GM12878 (cell line): ENCODE measurements around the gene RAB31. TPM values are rescaled to one million over a fixed set of nuclear protein-coding genes. Genes with fewer than 3 reads are reported as not detected.

Experiments
- ATAC-seq: fragments of 200-7000 bp; cut with Tn5 transposase; 3 replicates; pipeline ENCODE4 v1.9.1; 2020; ENCODE audit warnings: mild to moderate bottlenecking, moderate library complexity
- BruUV-seq: library from RNA; stranded (reverse); fragments of 400-500 nt; replicated peaks from 2 replicates; lab custom pipeline; 2021; lab: Mats Ljungman, UMichigan
- CTCF ChIA-PET: fragments of 300-600 bp; sonication (Branson Sonifier 250); formaldehyde crosslinking; extraction: SDS; loops from one replicate; lab custom pipeline; 2021; ENCODE audit warnings: inconsistent platforms; lab: Yijun Ruan, JAX
- POLR2A ChIA-PET: fragments of 350-600 bp; formaldehyde crosslinking; extraction: SDS; loops from one replicate; lab custom pipeline; 2021; ENCODE audit warnings: inconsistent platforms; lab: Charles Lee
- RAD21 ChIA-PET: fragments of 300-600 bp; sonication (Branson Sonifier 250); formaldehyde crosslinking; loops from one replicate; lab custom pipeline; 2023; ENCODE audit warnings: antibody characterized with exemption; ENCODE audit not compliant: unreplicated experiment; lab: Charles Lee
- SMC1A ChIA-PET: fragments of 300-600 bp; sonication (Branson Sonifier 250); formaldehyde crosslinking; loops from one replicate; lab custom pipeline; 2023; ENCODE audit not compliant: unreplicated experiment, uncharacterized antibody; lab: Charles Lee
- DNase-seq: peaks from one replicate; pipeline ENCODE4 v3.0.0-alpha.2; 2011; ENCODE audit warnings: low read depth, low spot score
- FAIRE-seq: peaks from 3 replicates; lab custom pipeline; 2011; peaks lifted over from hg19 to GRCh38; lab: Jason Lieb, UNC
- H2AFZ ChIP-seq: 2 replicates; pipeline ENCODE4 v1.6.0; 2011; ENCODE audit warnings: low read depth, low read length, control low read depth; ENCODE audit not compliant: control insufficient read depth
- H3K27ac ChIP-seq: 2 replicates; pipeline ENCODE4 v1.5.1; 2011; ENCODE audit warnings: control low read depth; ENCODE audit not compliant: control insufficient read depth, insufficient read depth
- H3K27me3 ChIP-seq, 2 experiments: replicated peaks in 1 of 2; 2 replicates each; pipeline versions ENCODE4 v1.6.0 to v1.6.1; 2011; ENCODE audit warnings: low read length in 1 of 2; ENCODE audit not compliant: control insufficient read depth in 2 of 2, insufficient read depth in 2 of 2
- H3K36me3 ChIP-seq, 2 experiments: 2 replicates each; pipeline ENCODE4 v1.5.1; 2011; ENCODE audit warnings: low read length in 1 of 2; ENCODE audit not compliant: control insufficient read depth in 2 of 2, insufficient read depth in 2 of 2
- H3K4me1 ChIP-seq: 2 replicates; pipeline ENCODE4 v1.6.1; 2011; ENCODE audit warnings: mild to moderate bottlenecking, low read length, moderate library complexity, mixed read lengths; ENCODE audit not compliant: control insufficient read depth, insufficient read depth
- H3K4me2 ChIP-seq: 2 replicates; pipeline ENCODE4 v1.6.0; 2011; ENCODE audit warnings: control low read depth; ENCODE audit not compliant: control insufficient read depth, insufficient read depth
- H3K4me3 ChIP-seq: fragments of 200-600 bp; sonication (generic); 2 replicates; pipeline ENCODE4 v1.5.1; 2016
- H3K79me2 ChIP-seq: 2 replicates; pipeline ENCODE4 v1.6.0; 2011; ENCODE audit warnings: low read length; ENCODE audit not compliant: control insufficient read depth, insufficient read depth
- H3K9ac ChIP-seq: 2 replicates; pipeline ENCODE4 v1.8.0; 2011; ENCODE audit warnings: low read length, control low read depth, mixed read lengths; ENCODE audit not compliant: control insufficient read depth, insufficient read depth
- H3K9me3 ChIP-seq: replicated peaks from 3 replicates; pipeline ENCODE4 v1.5.1; 2011; ENCODE audit warnings: mild to moderate bottlenecking, low read length; ENCODE audit not compliant: control insufficient read depth, insufficient read depth
- H4K20me1 ChIP-seq: 2 replicates; pipeline ENCODE4 v1.6.0; 2011; ENCODE audit not compliant: control insufficient read depth, insufficient read depth
- CBX3 ChIP-seq: fragments of 200-600 bp; sonication (generic); IDR thresholded peaks from 2 replicates; pipeline ENCODE4 v1.6.1; 2016; ENCODE audit warnings: low read depth, borderline replicate concordance
- CHD2 ChIP-seq: IDR thresholded peaks from 2 replicates; pipeline ENCODE4 v1.6.1; 2011; ENCODE audit warnings: low read depth, low read length, improper control_type of control experiment, borderline replicate concordance
- GATAD2B ChIP-seq: fragments of 450-650 bp; conservative IDR thresholded peaks from 2 replicates; pipeline ENCODE4 v1.6.1; 2017; ENCODE audit warnings: low read depth, mild to moderate bottlenecking, moderate library complexity
- HDGF ChIP-seq: fragments of 450-650 bp; IDR thresholded peaks from 2 replicates; pipeline ENCODE4 v1.6.1; 2016; ENCODE audit warnings: antibody characterized with exemption
- MEF2B ChIP-seq: fragments of 450-650 bp; IDR thresholded peaks from 2 replicates; pipeline ENCODE4 v1.6.1; 2018; ENCODE audit warnings: mild to moderate bottlenecking, moderate library complexity; ENCODE audit not compliant: partially characterized antibody, poor library complexity, severe bottlenecking
- MYB ChIP-seq: fragments of 150-350 bp; IDR thresholded peaks from 2 replicates; pipeline ENCODE4 v1.6.1; 2014; ENCODE audit warnings: mild to moderate bottlenecking, low read depth, low read length, borderline replicate concordance
- RUNX3 ChIP-seq: IDR thresholded peaks from 2 replicates; pipeline ENCODE4 v1.6.1; 2012; ENCODE audit warnings: low read length, inconsistent platforms
- SKIL ChIP-seq: fragments of 450-650 bp; IDR thresholded peaks from 2 replicates; pipeline ENCODE4 v1.6.1; 2017; ENCODE audit warnings: mild to moderate bottlenecking, low read depth, inconsistent platforms; ENCODE audit not compliant: poor library complexity, severe bottlenecking
- STAT3 ChIP-seq: IDR thresholded peaks from 2 replicates; pipeline ENCODE4 v1.6.1; 2011; ENCODE audit warnings: low read depth, low read length, improper control_type of control experiment
- WGBS: methylation state at CpG from one replicate; pipeline ENCODE4 v1.1.6; 2016; ENCODE audit warnings: low lambda C conversion rate; ENCODE audit not compliant: insufficient replicate concordance, insufficient coverage; ENCODE audit errors: missing lambda C conversion rate; 5-methylcytosine and 5-hydroxymethylcytosine counted together
- in situ Hi-C: fragments of 300-500 bp; cut with MboI; formaldehyde crosslinking; loops from 9 replicates; pipeline ENCODE4 v1.14.3; 2018; ENCODE audit warnings: mixed read lengths
- intact Hi-C: fragments of 100-400 bp; cut with micrococcal nuclease; formaldehyde crosslinking; loops from one replicate; pipeline ENCODE4 v1.14.2; 2022; ENCODE audit not compliant: unreplicated experiment
- polyA plus RNA-seq, 11 experiments: library from polyadenylated mRNA; depleted of rRNA in 4 of 11; unstranded in 6 of 11; stranded (reverse) in 5 of 11; fragments of >200 nt; fragmentation: Nextera tagmentation in 4 of 11; fragmentation: Illumina TruSeq in 1 of 11; extraction: Ambion mirVana in 4 of 11; extraction: Trizol in 1 of 11; gene quantifications; 1 replicate in 1 of 11; 2 replicates in 10 of 11; pipeline versions ENCODE4 v1.2.1 to v1.2.3, GENCODE V29; 2011 to 2016; ENCODE audit warnings: inconsistent platforms in 2 of 11, missing spikeins in 2 of 11, low read depth in 1 of 11
- total RNA-seq, 4 experiments: library from RNA; depleted of rRNA in 3 of 4; stranded (reverse); fragments of >200 nt in 3 of 4; fragmentation: Illumina TruSeq in 1 of 4; extraction: Trizol in 1 of 4; gene quantifications; 2 replicates each; pipeline versions ENCODE4 v1.2.1 to v1.2.3, GENCODE V29; 2013 to 2021
- TF ChIP-seq, protein P1 (sequence below): fragments of 450-650 bp; formaldehyde crosslinking; IDR thresholded peaks from 2 replicates; pipeline ENCODE4 v1.5.0; 2022; ENCODE audit warnings: mild to moderate bottlenecking, missing genetic modification characterization

Gene RAB31
- total and polyA plus RNA-seq, 10 of the 15 experiments (the other 5 are each of a cell fraction or from before 2014, with no cell fraction given): 0.80 to 23.3 (median 12.2) TPM

DNA sequence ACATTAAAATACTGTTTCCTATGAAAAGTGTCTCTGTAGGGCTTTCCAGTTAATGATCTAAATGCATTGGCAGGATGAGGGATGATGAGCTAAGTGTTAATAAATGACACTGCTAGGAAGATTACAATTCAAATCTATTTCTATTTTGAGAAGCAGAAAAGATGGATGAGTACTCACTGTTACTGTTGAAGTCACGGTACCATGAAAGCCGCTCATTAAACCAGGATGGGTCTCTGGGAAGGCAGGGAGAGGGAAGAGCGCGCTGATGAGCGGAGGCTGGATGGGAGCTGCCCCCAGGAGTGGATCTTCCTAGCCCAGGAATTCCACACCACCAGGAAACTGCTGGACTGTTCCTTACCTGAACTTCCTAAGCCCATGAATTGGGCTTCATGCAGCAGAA is 150.5 kb downstream of the RAB31 start:
- Histone ChIP-seq H3K27me3 (no peaks in the 10 kb centered on the region), H3K9ac (no peak overlapping the region), H3K36me3 (no peaks in the 10 kb centered on the region), H3K27ac (no peak overlapping the region), H3K9me3 (no peaks in the 10 kb centered on the region), H3K4me2 (no peak overlapping the region), H3K79me2 (no peaks in the 10 kb centered on the region), H2AFZ (no peak overlapping the region), H3K4me3 (no peak overlapping the region), H4K20me1 (no peaks in the 10 kb centered on the region), H3K4me1 (peaks cover 7% of the 10 kb centered on the region; the same call in 1 of the 2 replicates)
- intact Hi-C loops (no loop called here), in situ Hi-C loops (no loop called here)
- FAIRE-seq (no peak), ATAC-seq (no peak), DNase-seq (no peak)
- POLR2A ChIA-PET: no interaction called here
- no TSS peak for BruUV-seq
- CTCF ChIA-PET: no interaction called here
- no peak for TF ChIP-seq MEF2B
- TF ChIP-seq MYB: no peak
- TF ChIP-seq, protein P1, sequence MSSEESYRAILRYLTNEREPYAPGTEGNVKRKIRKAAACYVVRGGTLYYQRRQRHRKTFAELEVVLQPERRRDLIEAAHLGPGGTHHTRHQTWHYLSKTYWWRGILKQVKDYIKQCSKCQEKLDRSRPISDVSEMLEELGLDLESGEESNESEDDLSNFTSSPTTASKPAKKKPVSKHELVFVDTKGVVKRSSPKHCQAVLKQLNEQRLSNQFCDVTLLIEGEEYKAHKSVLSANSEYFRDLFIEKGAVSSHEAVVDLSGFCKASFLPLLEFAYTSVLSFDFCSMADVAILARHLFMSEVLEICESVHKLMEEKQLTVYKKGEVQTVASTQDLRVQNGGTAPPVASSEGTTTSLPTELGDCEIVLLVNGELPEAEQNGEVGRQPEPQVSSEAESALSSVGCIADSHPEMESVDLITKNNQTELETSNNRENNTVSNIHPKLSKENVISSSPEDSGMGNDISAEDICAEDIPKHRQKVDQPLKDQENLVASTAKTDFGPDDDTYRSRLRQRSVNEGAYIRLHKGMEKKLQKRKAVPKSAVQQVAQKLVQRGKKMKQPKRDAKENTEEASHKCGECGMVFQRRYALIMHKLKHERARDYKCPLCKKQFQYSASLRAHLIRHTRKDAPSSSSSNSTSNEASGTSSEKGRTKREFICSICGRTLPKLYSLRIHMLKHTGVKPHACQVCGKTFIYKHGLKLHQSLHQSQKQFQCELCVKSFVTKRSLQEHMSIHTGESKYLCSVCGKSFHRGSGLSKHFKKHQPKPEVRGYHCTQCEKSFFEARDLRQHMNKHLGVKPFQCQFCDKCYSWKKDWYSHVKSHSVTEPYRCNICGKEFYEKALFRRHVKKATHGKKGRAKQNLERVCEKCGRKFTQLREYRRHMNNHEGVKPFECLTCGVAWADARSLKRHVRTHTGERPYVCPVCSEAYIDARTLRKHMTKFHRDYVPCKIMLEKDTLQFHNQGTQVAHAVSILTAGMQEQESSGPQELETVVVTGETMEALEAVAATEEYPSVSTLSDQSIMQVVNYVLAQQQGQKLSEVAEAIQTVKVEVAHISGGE (CRISPR knock-in tag): no peak
- TF ChIP-seq CHD2: no peak
- SMC1A ChIA-PET: no interaction called here
- RAD21 ChIA-PET: no interaction called here
- WGBS: 96% methylated on average over 5 of the region's 5 CpGs

DNA sequence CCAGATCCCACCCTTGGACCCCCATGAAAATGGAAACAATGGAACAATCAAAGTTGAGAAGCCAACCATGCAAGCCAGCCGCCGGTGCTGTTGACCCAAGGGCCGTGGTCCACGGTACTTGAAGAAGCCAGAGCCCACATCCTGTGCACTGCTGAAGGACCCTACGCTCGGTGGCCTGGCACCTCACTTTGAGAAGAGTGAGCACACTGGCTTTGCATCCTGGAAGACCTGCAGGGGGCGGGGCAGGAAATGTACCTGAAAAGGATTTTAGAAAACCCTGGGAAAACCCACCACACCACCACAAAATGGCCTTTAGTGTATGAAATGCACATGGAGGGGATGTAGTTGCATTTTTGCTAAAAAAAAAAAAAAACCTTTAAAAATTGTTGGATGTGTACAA is 151.1 kb downstream of the RAB31 start:
- no peaks in the 10 kb centered on the region for H4K20me1 ChIP-seq
- FAIRE-seq: no peak
- WGBS: 97% methylated on average over 7 of the region's 7 CpGs
- ATAC-seq: no peak
- DNase-seq: no peak
- ChIA-PET POLR2A (no interaction called here), CTCF (no interaction called here), SMC1A (no interaction called here), RAD21 (no interaction called here)
- in situ Hi-C loops (no loop called here), intact Hi-C loops (no loop called here)
- H3K27ac ChIP-seq: no peak overlapping the region
- H3K4me1 ChIP-seq: peaks cover 7% of the 10 kb centered on the region; the same call in 1 of the 2 replicates
- H3K36me3 ChIP-seq: no peaks in the 10 kb centered on the region
- H2AFZ ChIP-seq: no peak overlapping the region
- H3K4me2 ChIP-seq: no peak overlapping the region
- H3K27me3 ChIP-seq: no peaks in the 10 kb centered on the region
- H3K9ac ChIP-seq: no peak overlapping the region
- H3K9me3 ChIP-seq: no peaks in the 10 kb centered on the region
- BruUV-seq: no TSS peak
- H3K79me2 ChIP-seq: no peaks in the 10 kb centered on the region
- H3K4me3 ChIP-seq: no peak overlapping the region
- TF ChIP-seq STAT3 (no peak), SKIL (no peak), RUNX3 (no peak), CBX3 (no peak), GATAD2B (no peak), HDGF (no peak)
